Measurements from ENCODE around the gene CFB. TPM values are rescaled to one million over a fixed set of nuclear protein-coding genes. Genes with fewer than 3 reads are reported as not detected.

Gene CFB
- total and polyA plus RNA-seq, 9 of the 15 experiments (the other 6 are each of a cell fraction or from before 2014, with no cell fraction given) = 0.08 to 0.91 (median 0.22) TPM; not detected in 4

DNA sequence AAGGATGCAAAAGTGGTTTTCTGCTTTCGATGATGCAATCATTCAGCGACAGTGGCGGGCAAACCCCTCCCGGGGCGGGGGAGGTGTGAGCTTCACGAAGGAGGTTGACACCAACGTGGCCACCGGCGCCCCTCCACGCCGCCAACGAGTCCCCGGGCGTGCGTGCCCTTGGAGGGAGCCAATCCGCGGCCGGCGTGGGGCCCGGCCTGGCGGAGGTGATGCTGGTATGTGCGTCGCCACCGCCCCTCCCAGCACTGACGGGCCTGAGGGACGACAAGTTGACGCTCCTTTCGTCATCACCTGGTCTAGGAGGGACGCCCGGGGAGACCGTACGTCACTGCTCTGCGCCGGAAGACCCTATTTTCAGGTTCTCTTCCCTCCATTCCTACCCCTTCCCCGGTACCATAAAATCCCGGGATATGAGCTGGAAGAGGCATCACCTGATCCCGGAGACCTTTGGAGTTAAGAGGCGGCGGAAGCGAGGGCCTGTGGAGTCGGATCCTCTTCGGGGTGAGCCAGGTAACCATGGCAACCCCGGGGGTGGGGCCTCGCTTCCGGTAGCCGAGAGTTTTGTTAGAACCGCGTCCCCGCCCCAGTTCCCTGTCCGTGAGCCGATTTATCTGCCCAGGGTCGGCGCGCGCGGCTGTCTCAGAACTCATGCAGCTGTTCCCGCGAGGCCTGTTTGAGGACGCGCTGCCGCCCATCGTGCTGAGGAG is 26.3 kb downstream of the CFB start, which contains the start of gene DXO (continued):
- TF ChIP-seq TCF7 (IDR thresholded peaks at IDR 0.05; ENCODE audit: borderline replicate concordance) (0 out of 2 replicates have a peak, but pooled peaks have one; percentile 17), ZNF766 (CRISPR knock-in tag; conservative IDR thresholded peaks at IDR 0.05) (peak; percentile 89), JUN (IDR thresholded peaks at IDR 0.05; ENCODE audit: borderline replicate concordance, low read depth, low read length) (no peak; the same call in 1 of the 2 replicates), JUN (CRISPR knock-in tag; IDR thresholded peaks at IDR 0.05; ENCODE audit: borderline replicate concordance) (peak; percentile 57; the same call in 1 of the 2 replicates), KHSRP (IDR thresholded peaks at IDR 0.05) (peak; percentile 98), PHF21A (IDR thresholded peaks at IDR 0.05; ENCODE audit: borderline replicate concordance, low read depth) (no peak), ZNF140 (CRISPR knock-in tag; IDR thresholded peaks at IDR 0.05) (no peak), BMI1 (IDR thresholded peaks at IDR 0.05; ENCODE audit: low read length) (peak; percentile 97), MBD2 (IDR thresholded peaks at IDR 0.05; ENCODE audit: borderline replicate concordance, low read depth) (peak; percentile 50), HEY1 (CRISPR knock-in tag; IDR thresholded peaks at IDR 0.05; ENCODE audit: borderline replicate concordance) (no peak), HSF4 (CRISPR knock-in tag; IDR thresholded peaks at IDR 0.05; ENCODE audit: borderline replicate concordance) (no peak), CHD4 (IDR thresholded peaks at IDR 0.05; ENCODE audit: insufficient read depth, insufficient replicate concordance, low read depth, low read length, poor library complexity, severe bottlenecking) (peak; percentile 11), MCM2 (IDR thresholded peaks at IDR 0.05; ENCODE audit: low read depth) (no peak)
- TF ChIP-seq, protein P1, sequence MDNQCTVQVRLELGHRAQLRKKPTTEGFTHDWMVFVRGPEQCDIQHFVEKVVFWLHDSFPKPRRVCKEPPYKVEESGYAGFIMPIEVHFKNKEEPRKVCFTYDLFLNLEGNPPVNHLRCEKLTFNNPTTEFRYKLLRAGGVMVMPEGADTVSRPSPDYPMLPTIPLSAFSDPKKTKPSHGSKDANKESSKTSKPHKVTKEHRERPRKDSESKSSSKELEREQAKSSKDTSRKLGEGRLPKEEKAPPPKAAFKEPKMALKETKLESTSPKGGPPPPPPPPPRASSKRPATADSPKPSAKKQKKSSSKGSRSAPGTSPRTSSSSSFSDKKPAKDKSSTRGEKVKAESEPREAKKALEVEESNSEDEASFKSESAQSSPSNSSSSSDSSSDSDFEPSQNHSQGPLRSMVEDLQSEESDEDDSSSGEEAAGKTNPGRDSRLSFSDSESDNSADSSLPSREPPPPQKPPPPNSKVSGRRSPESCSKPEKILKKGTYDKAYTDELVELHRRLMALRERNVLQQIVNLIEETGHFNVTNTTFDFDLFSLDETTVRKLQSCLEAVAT (IDR thresholded peaks at IDR 0.05) = peak in 1 of 2 experiments; percentile 40; a peak in 1 of 4 replicates
- TF ChIP-seq, protein P2, sequence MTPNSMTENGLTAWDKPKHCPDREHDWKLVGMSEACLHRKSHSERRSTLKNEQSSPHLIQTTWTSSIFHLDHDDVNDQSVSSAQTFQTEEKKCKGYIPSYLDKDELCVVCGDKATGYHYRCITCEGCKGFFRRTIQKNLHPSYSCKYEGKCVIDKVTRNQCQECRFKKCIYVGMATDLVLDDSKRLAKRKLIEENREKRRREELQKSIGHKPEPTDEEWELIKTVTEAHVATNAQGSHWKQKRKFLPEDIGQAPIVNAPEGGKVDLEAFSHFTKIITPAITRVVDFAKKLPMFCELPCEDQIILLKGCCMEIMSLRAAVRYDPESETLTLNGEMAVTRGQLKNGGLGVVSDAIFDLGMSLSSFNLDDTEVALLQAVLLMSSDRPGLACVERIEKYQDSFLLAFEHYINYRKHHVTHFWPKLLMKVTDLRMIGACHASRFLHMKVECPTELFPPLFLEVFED (CRISPR knock-in tag; conservative IDR thresholded peaks at IDR 0.05) = no peak
- TF ChIP-seq, protein P3, sequence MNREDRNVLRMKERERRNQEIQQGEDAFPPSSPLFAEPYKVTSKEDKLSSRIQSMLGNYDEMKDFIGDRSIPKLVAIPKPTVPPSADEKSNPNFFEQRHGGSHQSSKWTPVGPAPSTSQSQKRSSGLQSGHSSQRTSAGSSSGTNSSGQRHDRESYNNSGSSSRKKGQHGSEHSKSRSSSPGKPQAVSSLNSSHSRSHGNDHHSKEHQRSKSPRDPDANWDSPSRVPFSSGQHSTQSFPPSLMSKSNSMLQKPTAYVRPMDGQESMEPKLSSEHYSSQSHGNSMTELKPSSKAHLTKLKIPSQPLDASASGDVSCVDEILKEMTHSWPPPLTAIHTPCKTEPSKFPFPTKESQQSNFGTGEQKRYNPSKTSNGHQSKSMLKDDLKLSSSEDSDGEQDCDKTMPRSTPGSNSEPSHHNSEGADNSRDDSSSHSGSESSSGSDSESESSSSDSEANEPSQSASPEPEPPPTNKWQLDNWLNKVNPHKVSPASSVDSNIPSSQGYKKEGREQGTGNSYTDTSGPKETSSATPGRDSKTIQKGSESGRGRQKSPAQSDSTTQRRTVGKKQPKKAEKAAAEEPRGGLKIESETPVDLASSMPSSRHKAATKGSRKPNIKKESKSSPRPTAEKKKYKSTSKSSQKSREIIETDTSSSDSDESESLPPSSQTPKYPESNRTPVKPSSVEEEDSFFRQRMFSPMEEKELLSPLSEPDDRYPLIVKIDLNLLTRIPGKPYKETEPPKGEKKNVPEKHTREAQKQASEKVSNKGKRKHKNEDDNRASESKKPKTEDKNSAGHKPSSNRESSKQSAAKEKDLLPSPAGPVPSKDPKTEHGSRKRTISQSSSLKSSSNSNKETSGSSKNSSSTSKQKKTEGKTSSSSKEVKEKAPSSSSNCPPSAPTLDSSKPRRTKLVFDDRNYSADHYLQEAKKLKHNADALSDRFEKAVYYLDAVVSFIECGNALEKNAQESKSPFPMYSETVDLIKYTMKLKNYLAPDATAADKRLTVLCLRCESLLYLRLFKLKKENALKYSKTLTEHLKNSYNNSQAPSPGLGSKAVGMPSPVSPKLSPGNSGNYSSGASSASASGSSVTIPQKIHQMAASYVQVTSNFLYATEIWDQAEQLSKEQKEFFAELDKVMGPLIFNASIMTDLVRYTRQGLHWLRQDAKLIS (CRISPR knock-in tag; IDR thresholded peaks at IDR 0.05) = peak; percentile 88; the same call in 1 of the 2 replicates
- TF ChIP-seq, protein P4, sequence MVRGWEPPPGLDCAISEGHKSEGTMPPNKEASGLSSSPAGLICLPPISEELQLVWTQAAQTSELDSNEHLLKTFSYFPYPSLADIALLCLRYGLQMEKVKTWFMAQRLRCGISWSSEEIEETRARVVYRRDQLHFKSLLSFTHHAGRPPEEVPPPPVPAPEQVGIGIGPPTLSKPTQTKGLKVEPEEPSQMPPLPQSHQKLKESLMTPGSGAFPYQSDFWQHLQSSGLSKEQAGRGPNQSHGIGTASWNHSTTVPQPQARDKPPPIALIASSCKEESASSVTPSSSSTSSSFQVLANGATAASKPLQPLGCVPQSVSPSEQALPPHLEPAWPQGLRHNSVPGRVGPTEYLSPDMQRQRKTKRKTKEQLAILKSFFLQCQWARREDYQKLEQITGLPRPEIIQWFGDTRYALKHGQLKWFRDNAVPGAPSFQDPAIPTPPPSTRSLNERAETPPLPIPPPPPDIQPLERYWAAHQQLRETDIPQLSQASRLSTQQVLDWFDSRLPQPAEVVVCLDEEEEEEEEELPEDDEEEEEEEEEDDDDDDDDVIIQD (CRISPR knock-in tag; IDR thresholded peaks at IDR 0.05) = no peak
- TF ChIP-seq, protein P5, sequence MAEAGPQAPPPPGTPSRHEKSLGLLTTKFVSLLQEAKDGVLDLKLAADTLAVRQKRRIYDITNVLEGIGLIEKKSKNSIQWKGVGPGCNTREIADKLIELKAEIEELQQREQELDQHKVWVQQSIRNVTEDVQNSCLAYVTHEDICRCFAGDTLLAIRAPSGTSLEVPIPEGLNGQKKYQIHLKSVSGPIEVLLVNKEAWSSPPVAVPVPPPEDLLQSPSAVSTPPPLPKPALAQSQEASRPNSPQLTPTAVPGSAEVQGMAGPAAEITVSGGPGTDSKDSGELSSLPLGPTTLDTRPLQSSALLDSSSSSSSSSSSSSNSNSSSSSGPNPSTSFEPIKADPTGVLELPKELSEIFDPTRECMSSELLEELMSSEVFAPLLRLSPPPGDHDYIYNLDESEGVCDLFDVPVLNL (CRISPR knock-in tag; IDR thresholded peaks at IDR 0.05; ENCODE audit: low read depth) = peak; percentile 66; the same call in 1 of the 2 replicates
